WTC11 (cell line): ENCODE results near the gene UTP4. TPM values are rescaled to one million over a fixed set of nuclear protein-coding genes. Genes with fewer than 3 reads are reported as not detected.

Experiments used
- ATAC-seq: fragments of 200-7000 bp; cut with Tn5 transposase; 2 replicates; pipeline ENCODE4 v1.10.0; 2021; ENCODE audit warnings: mild to moderate bottlenecking, moderate library complexity
- CTCF ChIA-PET: fragments of 300-600 bp; sonication (Branson Sonifier 250); formaldehyde crosslinking; loops from one replicate; lab custom pipeline; 2021; ENCODE audit warnings: antibody characterized with exemption; lab: Charles Lee
- POLR2A ChIA-PET: fragments of 350-600 bp; sonication (Branson Sonifier 250); formaldehyde crosslinking; loops from one replicate; lab custom pipeline; 2021; ENCODE audit warnings: antibody characterized with exemption; lab: Charles Lee
- DNase-seq: peaks from one replicate; pipeline ENCODE4 v3.0.0; 2021; ENCODE audit warnings: low spot score
- H3K27ac Mint-ChIP-seq: 2 replicates; pipeline ENCODE4 v1.8.0; 2021; ENCODE audit warnings: mixed read lengths
- H3K27me3 Mint-ChIP-seq: 2 replicates; pipeline ENCODE4 v1.8.0; 2021; ENCODE audit warnings: low read depth, mild to moderate bottlenecking, moderate library complexity, mixed read lengths
- H3K36me3 Mint-ChIP-seq: 2 replicates; pipeline ENCODE4 v1.8.0; 2021; ENCODE audit warnings: mixed read lengths
- H3K4me1 Mint-ChIP-seq: 2 replicates; pipeline ENCODE4 v1.8.0; 2022; ENCODE audit warnings: mixed read lengths
- H3K4me3 Mint-ChIP-seq: 2 replicates; pipeline ENCODE4 v1.8.0; 2021; ENCODE audit warnings: mild to moderate bottlenecking, moderate library complexity, mixed read lengths
- H3K9me3 Mint-ChIP-seq: 2 replicates; pipeline ENCODE4 v1.8.0; 2021; ENCODE audit warnings: mixed read lengths
- ATF3 ChIP-seq: sonication (generic); formaldehyde crosslinking; conservative IDR thresholded peaks from 2 replicates; pipeline ENCODE4 v1.8.1; 2022; ENCODE audit warnings: mild to moderate bottlenecking, missing genetic modification reagents
- ATF6 ChIP-seq: sonication (generic); formaldehyde crosslinking; IDR thresholded peaks from 2 replicates; pipeline ENCODE4 v1.8.1; 2023; ENCODE audit warnings: mild to moderate bottlenecking, missing genetic modification reagents
- CREM ChIP-seq: sonication (generic); formaldehyde crosslinking; IDR thresholded peaks from 2 replicates; pipeline ENCODE4 v1.8.1; 2022; ENCODE audit warnings: mild to moderate bottlenecking, missing genetic modification reagents, moderate library complexity
- ELF4 ChIP-seq: sonication (generic); formaldehyde crosslinking; IDR thresholded peaks from 2 replicates; pipeline ENCODE4 v1.8.1; 2022; ENCODE audit warnings: low read depth, mild to moderate bottlenecking, moderate library complexity, missing genetic modification reagents
- FOXJ3 ChIP-seq: sonication (generic); formaldehyde crosslinking; IDR thresholded peaks from 2 replicates; pipeline ENCODE4 v1.9.0; 2021; ENCODE audit warnings: missing genetic modification reagents, mild to moderate bottlenecking, borderline replicate concordance
- FOXP1 ChIP-seq: sonication (generic); formaldehyde crosslinking; IDR thresholded peaks from 2 replicates; pipeline ENCODE4 v1.8.0; 2022; ENCODE audit warnings: missing genetic modification reagents, mild to moderate bottlenecking, moderate library complexity, borderline replicate concordance
- IRF2 ChIP-seq: sonication (generic); formaldehyde crosslinking; IDR thresholded peaks from 2 replicates; pipeline ENCODE4 v1.8.0; 2022; ENCODE audit warnings: low read depth, missing genetic modification reagents, borderline replicate concordance
- MAX ChIP-seq: sonication (generic); formaldehyde crosslinking; IDR thresholded peaks from 2 replicates; pipeline ENCODE4 v1.8.0; 2022; ENCODE audit warnings: mild to moderate bottlenecking, missing genetic modification reagents
- MXD4 ChIP-seq: fragments of 250-450 bp; sonication (Bioruptor Pico); IDR thresholded peaks from 2 replicates; pipeline ENCODE4 v1.8.0; 2021; ENCODE audit warnings: mild to moderate bottlenecking, moderate library complexity, borderline replicate concordance
- PRDM15 ChIP-seq: sonication (generic); formaldehyde crosslinking; IDR thresholded peaks from 2 replicates; pipeline ENCODE4 v1.8.0; 2022; ENCODE audit warnings: missing genetic modification reagents
- PREB ChIP-seq: sonication (generic); formaldehyde crosslinking; IDR thresholded peaks from 2 replicates; pipeline ENCODE4 v1.8.1; 2022; ENCODE audit warnings: mild to moderate bottlenecking, missing genetic modification reagents, moderate library complexity, borderline replicate concordance
- PRRX2 ChIP-seq: fragments of 250-450 bp; sonication (Bioruptor Pico); IDR thresholded peaks from 2 replicates; pipeline ENCODE4 v1.8.0; 2021; ENCODE audit warnings: mild to moderate bottlenecking
- SMAD3 ChIP-seq: sonication (generic); formaldehyde crosslinking; IDR thresholded peaks from 2 replicates; pipeline ENCODE4 v1.8.0; 2022; ENCODE audit warnings: missing genetic modification reagents, mild to moderate bottlenecking, borderline replicate concordance
- SMAD4 ChIP-seq: sonication (generic); formaldehyde crosslinking; IDR thresholded peaks from 2 replicates; pipeline ENCODE4 v1.8.0; 2022; ENCODE audit warnings: mild to moderate bottlenecking, missing genetic modification reagents
- SP1 ChIP-seq: sonication (generic); formaldehyde crosslinking; conservative IDR thresholded peaks from 2 replicates; pipeline ENCODE4 v1.8.1; 2022; ENCODE audit warnings: missing genetic modification reagents
- ZNF232 ChIP-seq: sonication (generic); formaldehyde crosslinking; IDR thresholded peaks from 2 replicates; pipeline ENCODE4 v1.8.0; 2022; ENCODE audit warnings: mild to moderate bottlenecking, missing genetic modification reagents
- ZSCAN18 ChIP-seq: fragments of 250-450 bp; sonication (Bioruptor Pico); IDR thresholded peaks from 2 replicates; pipeline ENCODE4 v2.1.2; 2022; ENCODE audit warnings: mild to moderate bottlenecking, moderate library complexity
- total RNA-seq: library from RNA; stranded (reverse); gene quantifications from 3 replicates; pipeline ENCODE4 v1.2.3, GENCODE V29; 2021
- TF ChIP-seq, protein P1 (sequence below): fragments of 250-450 bp; sonication (Bioruptor Pico); IDR thresholded peaks from 2 replicates; pipeline ENCODE4 v1.9.0; 2021; ENCODE audit warnings: mild to moderate bottlenecking
- TF ChIP-seq, protein P2 (sequence below): sonication (generic); formaldehyde crosslinking; IDR thresholded peaks from 2 replicates; pipeline ENCODE4 v1.8.0; 2022; ENCODE audit warnings: mild to moderate bottlenecking, missing genetic modification reagents
- TF ChIP-seq, protein P3 (sequence below): sonication (generic); formaldehyde crosslinking; IDR thresholded peaks from 2 replicates; pipeline ENCODE4 v1.8.0; 2023; ENCODE audit warnings: missing genetic modification reagents, mild to moderate bottlenecking, borderline replicate concordance

UTP4 gene
- total RNA-seq, 1 experiment from 2014 or later: 85.7 TPM

GRCh38 chr16:69143116-69143515, 10.7 kb downstream of the UTP4 start:
- ATAC-seq (no peak), DNase-seq (no peak)
- H3K36me3 Mint-ChIP-seq: peaks cover 72% of the 10 kb centered on the region
- no peaks in the 10 kb centered on the region for H3K4me1 Mint-ChIP-seq
- ChIA-PET POLR2A (no interaction called here), CTCF (interaction anchor here (0.5 kb wide), 1 partner anchor 11 kb away, joined by 3 read pairs; no protein-coding TSS in a partner anchor)
- no peak overlapping the region for H3K4me3 Mint-ChIP-seq
- no peaks in the 10 kb centered on the region for H3K27me3 Mint-ChIP-seq
- H3K27ac Mint-ChIP-seq: no peak overlapping the region
- H3K9me3 Mint-ChIP-seq: no peaks in the 10 kb centered on the region
- TF ChIP-seq ELF4 (no peak), ATF6 (CRISPR knock-in tag) (no peak), PRDM15 (CRISPR knock-in tag) (no peak), PREB (CRISPR knock-in tag) (no peak), FOXP1 (CRISPR knock-in tag) (no peak), ATF3 (no peak), IRF2 (CRISPR knock-in tag) (no peak), MAX (no peak), CREM (CRISPR knock-in tag) (no peak), PRRX2 (CRISPR knock-in tag) (no peak), FOXJ3 (CRISPR knock-in tag) (no peak)
- TF ChIP-seq, protein P1, sequence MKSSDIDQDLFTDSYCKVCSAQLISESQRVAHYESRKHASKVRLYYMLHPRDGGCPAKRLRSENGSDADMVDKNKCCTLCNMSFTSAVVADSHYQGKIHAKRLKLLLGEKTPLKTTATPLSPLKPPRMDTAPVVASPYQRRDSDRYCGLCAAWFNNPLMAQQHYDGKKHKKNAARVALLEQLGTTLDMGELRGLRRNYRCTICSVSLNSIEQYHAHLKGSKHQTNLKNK (CRISPR knock-in tag): no peak
- TF ChIP-seq, protein P2, sequence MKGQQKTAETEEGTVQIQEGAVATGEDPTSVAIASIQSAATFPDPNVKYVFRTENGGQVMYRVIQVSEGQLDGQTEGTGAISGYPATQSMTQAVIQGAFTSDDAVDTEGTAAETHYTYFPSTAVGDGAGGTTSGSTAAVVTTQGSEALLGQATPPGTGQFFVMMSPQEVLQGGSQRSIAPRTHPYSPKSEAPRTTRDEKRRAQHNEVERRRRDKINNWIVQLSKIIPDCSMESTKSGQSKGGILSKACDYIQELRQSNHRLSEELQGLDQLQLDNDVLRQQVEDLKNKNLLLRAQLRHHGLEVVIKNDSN (CRISPR knock-in tag): no peak

DNA sequence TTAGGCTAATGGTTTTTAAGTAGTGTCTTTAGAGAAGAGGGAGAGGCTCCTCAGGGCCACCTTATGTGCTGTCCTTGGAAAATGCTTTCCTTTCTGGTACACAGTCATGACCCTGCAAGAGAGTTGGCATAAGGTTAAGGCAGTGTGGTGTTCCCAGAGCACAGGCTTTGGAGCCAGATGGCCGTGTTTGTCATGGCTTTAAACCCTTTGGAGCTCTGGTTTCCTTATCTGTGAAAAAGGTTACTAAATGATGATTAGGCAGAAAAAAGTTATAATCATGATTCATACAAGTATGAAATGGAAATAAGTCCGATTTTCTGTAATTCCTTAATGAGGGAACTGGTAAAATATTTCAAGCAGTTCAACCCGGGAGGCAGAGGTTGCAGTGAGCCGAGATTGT, 13.2 kb downstream of the UTP4 start:
- Mint-ChIP-seq H3K9me3 (no peaks in the 10 kb centered on the region), H3K27me3 (no peaks in the 10 kb centered on the region), H3K4me3 (no peak overlapping the region), H3K4me1 (no peaks in the 10 kb centered on the region), H3K27ac (no peak overlapping the region), H3K36me3 (peaks cover 57% of the 10 kb centered on the region)
- ATAC-seq: no peak
- POLR2A ChIA-PET: no interaction called here
- DNase-seq: no peak
- TF ChIP-seq SMAD4 (CRISPR knock-in tag) (no peak), ELF4 (no peak), ZNF232 (CRISPR knock-in tag) (no peak), SP1 (CRISPR knock-in tag) (no peak), SMAD3 (CRISPR knock-in tag) (no peak), MXD4 (CRISPR knock-in tag) (no peak), ZSCAN18 (CRISPR knock-in tag) (no peak)
- TF ChIP-seq, protein P3, sequence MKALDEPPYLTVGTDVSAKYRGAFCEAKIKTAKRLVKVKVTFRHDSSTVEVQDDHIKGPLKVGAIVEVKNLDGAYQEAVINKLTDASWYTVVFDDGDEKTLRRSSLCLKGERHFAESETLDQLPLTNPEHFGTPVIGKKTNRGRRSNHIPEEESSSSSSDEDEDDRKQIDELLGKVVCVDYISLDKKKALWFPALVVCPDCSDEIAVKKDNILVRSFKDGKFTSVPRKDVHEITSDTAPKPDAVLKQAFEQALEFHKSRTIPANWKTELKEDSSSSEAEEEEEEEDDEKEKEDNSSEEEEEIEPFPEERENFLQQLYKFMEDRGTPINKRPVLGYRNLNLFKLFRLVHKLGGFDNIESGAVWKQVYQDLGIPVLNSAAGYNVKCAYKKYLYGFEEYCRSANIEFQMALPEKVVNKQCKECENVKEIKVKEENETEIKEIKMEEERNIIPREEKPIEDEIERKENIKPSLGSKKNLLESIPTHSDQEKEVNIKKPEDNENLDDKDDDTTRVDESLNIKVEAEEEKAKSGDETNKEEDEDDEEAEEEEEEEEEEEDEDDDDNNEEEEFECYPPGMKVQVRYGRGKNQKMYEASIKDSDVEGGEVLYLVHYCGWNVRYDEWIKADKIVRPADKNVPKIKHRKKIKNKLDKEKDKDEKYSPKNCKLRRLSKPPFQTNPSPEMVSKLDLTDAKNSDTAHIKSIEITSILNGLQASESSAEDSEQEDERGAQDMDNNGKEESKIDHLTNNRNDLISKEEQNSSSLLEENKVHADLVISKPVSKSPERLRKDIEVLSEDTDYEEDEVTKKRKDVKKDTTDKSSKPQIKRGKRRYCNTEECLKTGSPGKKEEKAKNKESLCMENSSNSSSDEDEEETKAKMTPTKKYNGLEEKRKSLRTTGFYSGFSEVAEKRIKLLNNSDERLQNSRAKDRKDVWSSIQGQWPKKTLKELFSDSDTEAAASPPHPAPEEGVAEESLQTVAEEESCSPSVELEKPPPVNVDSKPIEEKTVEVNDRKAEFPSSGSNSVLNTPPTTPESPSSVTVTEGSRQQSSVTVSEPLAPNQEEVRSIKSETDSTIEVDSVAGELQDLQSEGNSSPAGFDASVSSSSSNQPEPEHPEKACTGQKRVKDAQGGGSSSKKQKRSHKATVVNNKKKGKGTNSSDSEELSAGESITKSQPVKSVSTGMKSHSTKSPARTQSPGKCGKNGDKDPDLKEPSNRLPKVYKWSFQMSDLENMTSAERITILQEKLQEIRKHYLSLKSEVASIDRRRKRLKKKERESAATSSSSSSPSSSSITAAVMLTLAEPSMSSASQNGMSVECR (CRISPR knock-in tag): no peak
- CTCF ChIA-PET: no interaction called here
